Stimulated activated CD4-positive, alpha-beta T cell treated with anti-CD3 and anti-CD28 coated beads, Interleukin-15, amount 100 ng/mL, for 24 hours (primary cell): ENCODE results near the gene PRCD.

Source experiments
- DNase-seq: peaks from one replicate; pipeline ENCODE4 v3.0.0-alpha.2; 2020

The PRCD gene

GRCh38 chr17:76575570-76575969 lies 35.7 kb downstream of the PRCD start:
- no peak for DNase-seq

- DNase-seq: no peak
These were observed 36.3 kb downstream of the PRCD start for GRCh38 chr17:76576189-76576588.

GRCh38 chr17:76577876-76578275 lies 38.0 kb downstream of the PRCD start:
- no peak for DNase-seq

DNA sequence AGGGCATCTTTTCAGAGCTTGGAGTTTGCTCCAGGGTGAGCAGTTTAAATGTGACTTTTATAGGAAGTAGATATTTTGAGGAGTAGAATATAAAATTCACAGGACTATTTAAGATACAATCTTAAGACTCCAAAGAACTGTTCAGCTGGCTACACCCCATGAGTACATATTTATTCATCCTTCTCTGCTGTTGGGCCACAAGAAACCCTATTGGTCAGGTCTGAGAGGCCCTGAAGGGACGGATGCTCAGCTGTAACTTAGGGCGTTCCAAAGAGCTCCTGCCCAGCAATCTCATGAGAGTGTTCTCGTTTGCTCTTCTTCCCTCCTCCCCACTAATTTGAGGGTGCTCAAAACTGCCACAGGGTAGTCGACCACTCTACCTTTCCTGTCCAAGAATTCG lies 38.5 kb downstream of the PRCD start:
- DNase-seq: no peak

- no peak for DNase-seq
These were observed 39.4 kb downstream of the PRCD start for GRCh38 chr17:76579281-76579680.

GRCh38 chr17:76581515-76581914 lies 41.7 kb downstream of the PRCD start:
- no peak for DNase-seq

DNA sequence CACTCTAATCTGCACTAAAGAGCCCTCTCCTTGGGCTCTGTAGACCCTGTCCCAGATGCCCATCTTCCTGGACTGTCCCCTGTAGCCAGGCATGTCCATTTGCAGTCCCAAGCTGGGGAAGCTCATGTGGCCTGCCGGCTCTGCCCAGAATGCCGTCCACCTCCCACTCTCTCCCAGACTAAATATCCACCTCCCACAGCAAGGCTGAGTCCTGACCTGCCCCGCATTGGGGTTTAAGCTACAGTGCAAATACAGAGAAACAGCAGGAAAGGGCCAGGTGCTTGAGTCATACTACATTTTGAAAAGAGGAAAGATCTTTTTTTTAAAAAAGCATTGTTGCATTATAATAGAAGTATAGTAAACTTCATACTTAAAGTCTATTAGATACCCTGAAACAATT lies 42.8 kb downstream of the PRCD start:
- DNase-seq: no peak

DNA sequence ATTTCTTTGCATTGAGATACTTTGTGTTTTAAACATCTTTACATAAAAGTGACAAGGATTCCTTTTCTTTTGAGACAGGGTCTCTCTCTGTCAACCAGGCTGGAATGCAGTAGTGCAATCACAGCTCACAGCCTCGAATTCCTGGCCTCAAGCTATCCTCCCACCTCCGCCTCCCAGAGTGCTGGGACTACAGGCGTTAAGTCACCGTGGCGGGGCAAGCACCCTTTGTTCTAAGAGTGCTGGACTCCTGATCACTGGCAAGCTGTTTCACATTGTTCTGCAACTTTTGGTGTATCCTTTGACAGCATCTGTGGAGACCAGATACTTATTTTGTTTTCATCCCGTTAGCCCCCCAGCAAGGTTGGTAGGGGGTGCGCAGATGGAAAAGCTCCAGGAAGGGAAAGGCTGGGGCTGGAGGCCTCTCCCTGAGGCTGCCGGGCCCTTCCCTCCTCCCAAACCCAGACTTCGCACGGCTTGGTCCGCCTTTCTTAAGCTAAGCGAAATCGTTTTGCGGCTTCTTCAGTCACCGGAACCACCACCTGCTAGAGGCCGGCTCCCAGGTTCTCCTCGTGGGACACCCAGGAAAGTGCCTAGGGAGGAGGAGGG lies 44.7 kb downstream of the PRCD start:
- no peak for DNase-seq

DNA sequence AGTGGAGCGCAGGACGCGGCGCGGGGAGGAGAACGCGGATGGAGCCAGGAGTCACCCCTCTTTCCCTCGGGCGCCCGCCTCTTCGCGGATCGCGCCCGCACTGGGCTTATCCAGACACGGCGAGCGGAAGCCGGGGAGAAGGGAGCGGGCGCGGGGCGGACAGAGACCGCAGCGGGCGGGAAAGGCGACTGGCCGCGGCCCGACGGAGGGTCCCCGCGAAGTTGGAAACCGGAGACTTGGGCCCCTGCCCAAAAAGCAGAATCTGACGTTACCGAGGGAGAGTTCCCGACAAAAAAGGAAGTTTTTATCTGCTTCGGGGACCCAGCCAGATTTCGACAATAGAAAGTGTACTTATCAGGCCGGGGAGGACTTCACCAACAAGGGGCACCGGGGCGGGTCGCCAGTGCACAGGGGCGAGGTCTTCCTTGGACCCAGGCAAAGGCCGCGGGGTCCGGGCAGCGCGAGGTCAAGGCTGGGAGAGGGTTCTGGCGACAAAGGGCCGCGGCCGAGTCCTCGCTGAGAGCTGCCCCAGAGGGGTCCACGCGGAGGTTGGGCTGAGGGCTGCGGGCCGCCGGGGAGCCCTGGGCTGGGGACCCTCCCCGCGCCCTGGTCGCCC lies 45.3 kb downstream of the PRCD start:
- DNase-seq: peak; percentile 36

DNA sequence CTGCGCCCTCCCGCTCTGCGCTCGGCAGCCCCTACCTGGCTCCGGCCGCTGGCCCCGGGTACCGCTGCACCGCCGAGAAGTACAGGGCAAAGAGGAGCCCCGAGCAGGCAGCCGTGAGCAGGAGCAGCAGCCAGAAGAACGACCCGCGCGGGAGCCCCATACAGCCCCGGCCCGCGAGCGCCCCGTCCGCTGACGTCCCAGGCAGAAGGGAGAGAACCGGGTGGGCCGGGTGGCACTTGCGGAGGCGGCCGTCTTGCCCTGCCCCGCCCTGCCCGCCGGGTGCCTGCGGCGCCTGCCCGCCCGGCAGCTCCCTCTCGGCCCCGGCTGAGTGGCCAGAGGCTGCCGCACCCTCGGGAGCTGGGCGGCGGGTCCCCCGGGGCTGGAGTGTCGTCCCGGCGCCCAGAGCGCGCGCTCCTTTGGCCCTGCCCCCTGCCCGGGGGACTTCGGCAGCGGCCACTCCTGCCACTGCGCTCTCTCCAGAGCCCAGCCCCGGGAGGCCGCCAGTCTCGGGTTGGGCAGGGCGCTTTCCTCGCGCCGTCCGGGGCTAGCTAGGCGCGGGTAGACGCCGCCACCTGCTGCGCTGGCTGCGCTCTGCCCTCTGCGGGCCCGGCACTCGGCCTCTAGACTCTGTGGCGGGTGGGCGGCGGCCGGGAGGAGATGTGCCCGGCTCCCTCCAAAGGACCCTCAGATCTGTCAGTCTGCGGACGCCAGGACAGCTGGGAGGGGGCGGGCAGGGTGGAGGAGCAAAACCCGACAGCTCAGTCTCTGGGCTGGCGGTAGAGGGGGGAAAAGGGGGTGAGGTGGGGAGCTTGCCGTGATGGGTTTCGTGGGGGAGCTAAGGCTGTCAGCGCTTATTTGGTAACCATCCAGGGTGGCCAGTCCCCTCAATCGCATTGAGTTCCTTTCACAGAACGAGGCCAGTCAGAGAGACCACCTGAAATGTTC lies 46.1 kb downstream of the PRCD start, which contains the start of gene ST6GALNAC2:
TSS of gene ST6GALNAC2 (minus strand) at position 212 of the 945 bp plus-strand sequence. CDS start at position 160, 52 bp downstream.
- DNase-seq: peak; percentile 61

GRCh38 chr17:76586741-76587487 lies 47.1 kb downstream of the PRCD start:
- no peak for DNase-seq

GRCh38 chr17:76588182-76588581 lies 48.3 kb downstream of the PRCD start:
- no peak for DNase-seq

- no peak for DNase-seq
These were observed 53.6 kb downstream of the PRCD start for GRCh38 chr17:76593384-76593826.

- no peak for DNase-seq
These were observed 54.1 kb downstream of the PRCD start for GRCh38 chr17:76593959-76594358.

DNA sequence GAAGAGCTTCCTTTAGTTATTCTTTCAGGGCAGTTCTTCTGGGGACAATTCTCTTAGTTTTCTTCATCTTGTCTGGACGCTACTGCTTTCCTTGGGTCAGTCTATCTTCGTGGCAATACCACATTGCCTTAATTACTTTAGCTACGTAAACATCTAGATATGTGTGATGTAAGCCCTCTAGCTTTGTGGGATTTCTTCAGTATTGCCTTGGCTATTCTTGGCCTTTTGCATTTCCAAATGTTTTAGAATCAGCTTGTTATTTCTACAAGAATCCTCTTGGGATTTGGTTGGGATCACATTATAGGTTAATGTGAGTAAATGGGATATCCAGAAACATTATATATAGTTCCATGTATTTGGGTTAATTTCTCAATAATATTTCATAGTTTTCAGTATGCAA lies 54.8 kb downstream of the PRCD start:
- no peak for DNase-seq
